Measurements from ENCODE around the gene DNAH2.

DNAH2 gene

DNA sequence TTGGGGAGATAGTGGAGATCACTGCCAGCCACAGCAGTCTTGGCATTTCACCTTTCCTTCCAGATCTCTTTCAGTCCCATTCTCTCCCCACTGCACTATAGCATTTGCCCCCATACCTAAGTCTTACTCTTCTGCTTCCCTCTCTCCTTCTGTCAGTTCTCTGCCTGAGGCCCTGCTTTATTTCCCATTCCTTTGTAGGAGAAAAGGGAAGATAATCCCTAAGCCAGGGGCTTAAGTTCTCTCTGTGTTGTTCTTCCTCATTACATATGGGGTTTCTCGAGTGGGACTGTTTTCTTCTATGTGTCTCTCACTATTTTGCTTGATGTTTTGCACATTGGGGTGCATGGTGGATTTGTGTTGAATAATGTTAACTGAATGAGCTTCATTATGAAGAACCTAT is 122.9 kb downstream of the DNAH2 start:
- Histone ChIP-seq H3K4me3 (ENCODE audit: low read depth, low read length) (no peak overlapping the region), H3K9ac (ENCODE audit: low read depth, low read length) (no peak overlapping the region), H3K27me3 (ENCODE audit: control insufficient read depth, insufficient read depth, low read length) (peaks cover 37% of the 10 kb centered on the region), H3K9me3 (ENCODE audit: control insufficient read depth, insufficient read depth, low read length) (no peaks in the 10 kb centered on the region), H3K36me3 (ENCODE audit: control insufficient read depth, insufficient read depth, low read length) (peaks cover 3% of the 10 kb centered on the region), H3K4me1 (ENCODE audit: control insufficient read depth, insufficient read depth, low read length) (peaks cover 9% of the 10 kb centered on the region)

DNA sequence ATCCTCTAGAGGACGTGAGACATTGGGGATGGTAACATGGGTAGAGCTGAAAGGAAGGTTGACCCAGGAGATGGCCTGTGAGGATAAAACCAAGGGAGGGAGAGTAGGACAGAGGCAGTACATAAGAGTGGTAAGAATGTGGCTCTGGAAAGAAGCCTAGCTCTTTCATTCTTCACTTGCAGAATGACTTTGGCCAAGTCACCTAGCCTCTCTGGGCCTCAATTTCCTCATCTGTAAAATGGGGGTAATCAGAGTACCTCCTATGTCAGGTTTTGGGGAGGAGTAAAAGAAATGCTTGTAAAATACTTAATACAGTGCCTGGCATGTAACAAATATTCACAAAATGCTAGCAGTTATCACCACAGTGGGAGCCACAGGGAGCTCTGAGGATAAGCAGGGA is 123.3 kb downstream of the DNAH2 start:
- H3K4me1 ChIP-seq (ENCODE audit: control insufficient read depth, insufficient read depth, low read length), result peaks cover 9% of the 10 kb centered on the region
- peaks cover 3% of the 10 kb centered on the region for H3K36me3 ChIP-seq (ENCODE audit: control insufficient read depth, insufficient read depth, low read length)
- H3K27me3 ChIP-seq (ENCODE audit: control insufficient read depth, insufficient read depth, low read length), result peaks cover 40% of the 10 kb centered on the region
- peak overlapping the region; percentile 52 for H3K4me3 ChIP-seq (ENCODE audit: low read depth, low read length)
- no peak overlapping the region for H3K9ac ChIP-seq (ENCODE audit: low read depth, low read length)
- no peaks in the 10 kb centered on the region for H3K9me3 ChIP-seq (ENCODE audit: control insufficient read depth, insufficient read depth, low read length)

DNA sequence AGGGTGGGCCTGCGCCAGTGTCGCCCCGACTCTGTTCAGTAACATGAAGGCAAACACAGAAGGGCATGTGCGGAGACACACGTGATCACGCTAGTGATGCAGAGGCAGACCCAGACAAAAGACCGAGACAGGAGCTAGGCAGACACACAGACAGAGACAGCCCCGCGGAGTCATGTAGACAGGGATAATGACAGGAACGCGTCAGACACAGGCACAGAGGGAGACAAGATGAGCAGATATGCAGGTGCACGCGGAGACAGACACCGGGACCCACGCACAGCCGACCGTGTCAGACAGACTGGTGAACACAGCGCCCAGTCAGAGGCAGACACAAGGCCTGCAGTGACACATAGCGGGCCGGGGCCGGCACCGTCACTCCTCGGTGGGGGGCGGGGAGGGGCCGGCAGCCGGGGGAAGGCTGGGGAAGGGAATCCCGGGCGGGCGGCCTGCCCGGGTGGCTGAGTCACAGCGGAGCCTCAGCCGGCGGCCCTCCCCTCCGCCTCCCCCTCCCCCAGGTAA is 123.9 kb downstream of the DNAH2 start:
- peak overlapping the region; percentile 52 for H3K4me3 ChIP-seq (ENCODE audit: low read depth, low read length)
- H3K9me3 ChIP-seq (ENCODE audit: control insufficient read depth, insufficient read depth, low read length), result no peaks in the 10 kb centered on the region
- no peak overlapping the region for H3K9ac ChIP-seq (ENCODE audit: low read depth, low read length)
- H3K4me1 ChIP-seq (ENCODE audit: control insufficient read depth, insufficient read depth, low read length), result peaks cover 9% of the 10 kb centered on the region
- H3K36me3 ChIP-seq (ENCODE audit: control insufficient read depth, insufficient read depth, low read length), result peaks cover 3% of the 10 kb centered on the region
- peaks cover 40% of the 10 kb centered on the region for H3K27me3 ChIP-seq (ENCODE audit: control insufficient read depth, insufficient read depth, low read length)

DNA sequence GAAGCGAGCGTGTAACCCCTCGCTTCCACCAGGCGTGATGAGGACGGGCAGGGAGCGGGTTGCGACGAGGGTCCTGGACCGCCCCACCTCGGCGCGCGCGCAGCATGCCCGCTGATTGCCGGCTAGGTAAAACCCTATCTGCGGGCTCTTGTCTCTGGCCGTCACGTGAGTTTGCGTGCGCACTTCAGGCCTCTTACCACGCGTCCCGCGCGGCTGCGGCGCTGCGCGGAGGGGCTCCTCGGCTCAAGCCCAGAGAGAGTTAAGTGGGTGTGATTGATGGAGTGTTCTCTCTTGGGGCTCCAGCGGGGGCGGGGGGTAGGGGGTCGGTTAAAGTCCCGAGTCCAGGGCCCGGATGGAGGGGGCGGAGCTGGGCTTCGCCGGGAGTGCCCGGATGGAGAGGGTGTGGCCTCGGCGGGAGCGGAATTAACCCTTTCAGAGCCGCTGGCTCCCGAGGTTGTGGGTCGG is 124.4 kb downstream of the DNAH2 start:
- Histone ChIP-seq H3K9ac (ENCODE audit: low read depth, low read length) (peak overlapping the region; percentile 18), H3K36me3 (ENCODE audit: control insufficient read depth, insufficient read depth, low read length) (peaks cover 3% of the 10 kb centered on the region), H3K9me3 (ENCODE audit: control insufficient read depth, insufficient read depth, low read length) (no peaks in the 10 kb centered on the region), H3K4me1 (ENCODE audit: control insufficient read depth, insufficient read depth, low read length) (peaks cover 9% of the 10 kb centered on the region), H3K4me3 (ENCODE audit: low read depth, low read length) (peak overlapping the region; percentile 52), H3K27me3 (ENCODE audit: control insufficient read depth, insufficient read depth, low read length) (peaks cover 40% of the 10 kb centered on the region)

DNA sequence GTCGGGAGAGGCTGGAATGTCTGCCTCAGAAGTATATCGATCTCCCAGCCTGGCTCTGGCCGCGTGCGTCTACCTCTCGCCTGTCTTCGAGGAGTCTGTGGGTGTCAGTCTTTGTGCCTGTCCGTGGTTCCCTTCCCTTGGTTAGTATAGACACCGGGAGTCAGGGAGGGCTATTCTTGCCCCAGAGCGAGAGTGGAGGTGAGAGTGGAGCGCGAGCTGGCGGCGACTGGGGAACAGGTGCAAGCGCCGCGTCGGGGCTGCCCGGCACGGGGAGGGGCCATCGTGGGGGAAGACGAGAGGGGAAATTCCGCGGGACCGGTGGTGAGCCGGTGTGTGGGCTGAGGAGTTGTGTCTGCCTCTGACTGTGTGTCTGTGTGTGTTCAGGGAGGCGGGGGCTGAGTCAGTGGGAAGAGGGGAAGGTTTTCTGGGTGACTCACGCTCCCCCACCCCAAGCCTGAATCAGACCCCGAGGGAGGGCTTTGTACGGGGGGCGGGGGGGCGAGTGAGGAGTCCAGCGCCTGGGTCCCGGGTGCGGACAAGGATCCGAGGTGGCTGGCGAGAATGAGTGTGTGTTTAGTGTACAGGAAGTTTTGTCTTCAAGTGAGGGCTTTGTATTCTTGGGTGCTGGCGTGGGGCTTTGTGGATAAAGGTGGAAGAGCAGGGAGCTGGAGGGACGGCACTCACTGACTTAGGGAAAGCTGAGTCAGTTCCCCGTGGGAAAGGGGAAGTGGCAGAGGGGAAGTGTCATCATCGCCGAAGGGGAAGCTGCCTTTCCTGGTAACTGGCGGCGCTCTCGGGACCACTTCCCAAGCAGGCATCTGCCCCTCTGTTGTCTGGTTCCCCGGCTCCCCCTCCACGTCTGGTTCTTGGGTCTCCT is 125.1 kb downstream of the DNAH2 start:
- Histone ChIP-seq H3K9me3 (ENCODE audit: control insufficient read depth, insufficient read depth, low read length) (no peaks in the 10 kb centered on the region), H3K4me1 (ENCODE audit: control insufficient read depth, insufficient read depth, low read length) (peaks cover 9% of the 10 kb centered on the region), H3K9ac (ENCODE audit: low read depth, low read length) (no peak overlapping the region), H3K27me3 (ENCODE audit: control insufficient read depth, insufficient read depth, low read length) (peaks cover 40% of the 10 kb centered on the region), H3K4me3 (ENCODE audit: low read depth, low read length) (peak overlapping the region; percentile 52), H3K36me3 (ENCODE audit: control insufficient read depth, insufficient read depth, low read length) (peaks cover 3% of the 10 kb centered on the region)

DNA sequence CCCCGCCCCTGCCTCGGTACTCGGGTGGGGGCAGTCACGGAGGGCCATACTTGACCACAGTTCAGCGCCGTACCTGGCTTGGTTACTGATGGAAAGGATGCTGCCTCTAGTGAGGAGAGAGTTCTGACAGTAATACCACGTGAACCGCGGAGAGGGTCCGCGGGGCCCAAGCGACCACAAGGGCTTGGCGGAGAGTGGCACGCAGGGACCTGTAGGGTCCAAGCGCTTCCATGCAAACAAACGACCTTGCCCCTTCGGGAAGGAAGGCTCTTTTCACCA is 125.7 kb downstream of the DNAH2 start:
- peaks cover 9% of the 10 kb centered on the region for H3K4me1 ChIP-seq (ENCODE audit: control insufficient read depth, insufficient read depth, low read length)
- no peak overlapping the region for H3K9ac ChIP-seq (ENCODE audit: low read depth, low read length)
- no peaks in the 10 kb centered on the region for H3K9me3 ChIP-seq (ENCODE audit: control insufficient read depth, insufficient read depth, low read length)
- H3K36me3 ChIP-seq (ENCODE audit: control insufficient read depth, insufficient read depth, low read length), result peaks cover 3% of the 10 kb centered on the region
- H3K27me3 ChIP-seq (ENCODE audit: control insufficient read depth, insufficient read depth, low read length), result peaks cover 40% of the 10 kb centered on the region
- H3K4me3 ChIP-seq (ENCODE audit: low read depth, low read length), result peak overlapping the region; percentile 52

DNA sequence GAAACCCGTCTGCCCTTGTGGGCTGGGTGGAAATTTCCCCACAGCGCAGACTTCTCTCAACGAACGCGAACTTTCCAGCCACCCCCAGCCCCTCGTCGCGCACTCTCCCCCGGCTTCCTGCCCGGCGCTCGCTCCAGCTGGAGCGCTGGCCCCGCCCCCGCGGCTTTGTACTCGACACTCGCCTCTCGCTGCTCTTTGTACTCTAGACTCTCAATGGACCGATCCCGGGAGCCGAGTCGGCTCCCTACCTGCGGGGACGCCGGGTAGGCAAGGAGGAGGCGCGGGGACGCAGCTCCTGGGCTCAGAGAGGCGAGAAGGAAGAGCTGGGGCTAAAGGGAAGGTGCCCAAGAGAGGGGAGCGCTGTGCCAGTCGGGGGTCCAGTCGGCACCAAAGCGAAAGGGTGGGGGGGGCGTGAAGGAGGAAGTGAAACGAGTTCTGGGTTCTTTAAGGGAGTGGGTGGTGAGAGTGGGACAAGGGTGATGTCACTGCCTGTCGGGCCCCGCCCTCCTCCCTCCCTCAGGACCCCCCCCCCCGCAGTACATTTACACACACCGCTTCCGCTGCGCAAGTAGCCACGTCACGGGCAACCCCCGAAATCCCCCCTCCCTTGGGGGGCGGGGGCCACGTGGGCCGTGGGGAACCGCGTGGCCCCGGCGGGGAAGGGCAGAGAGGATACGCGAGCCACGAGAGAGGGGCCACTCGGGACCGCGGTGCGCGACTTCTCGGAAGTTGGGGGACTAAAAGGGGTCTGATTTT is 126.2 kb downstream of the DNAH2 start:
- H3K4me1 ChIP-seq (ENCODE audit: control insufficient read depth, insufficient read depth, low read length), result peaks cover 5% of the 10 kb centered on the region
- H3K4me3 ChIP-seq (ENCODE audit: low read depth, low read length), result peak overlapping the region; percentile 52
- peaks cover 36% of the 10 kb centered on the region for H3K27me3 ChIP-seq (ENCODE audit: control insufficient read depth, insufficient read depth, low read length)
- no peak overlapping the region for H3K9ac ChIP-seq (ENCODE audit: low read depth, low read length)
- H3K36me3 ChIP-seq (ENCODE audit: control insufficient read depth, insufficient read depth, low read length), result peaks cover 3% of the 10 kb centered on the region
- no peaks in the 10 kb centered on the region for H3K9me3 ChIP-seq (ENCODE audit: control insufficient read depth, insufficient read depth, low read length)

DNA sequence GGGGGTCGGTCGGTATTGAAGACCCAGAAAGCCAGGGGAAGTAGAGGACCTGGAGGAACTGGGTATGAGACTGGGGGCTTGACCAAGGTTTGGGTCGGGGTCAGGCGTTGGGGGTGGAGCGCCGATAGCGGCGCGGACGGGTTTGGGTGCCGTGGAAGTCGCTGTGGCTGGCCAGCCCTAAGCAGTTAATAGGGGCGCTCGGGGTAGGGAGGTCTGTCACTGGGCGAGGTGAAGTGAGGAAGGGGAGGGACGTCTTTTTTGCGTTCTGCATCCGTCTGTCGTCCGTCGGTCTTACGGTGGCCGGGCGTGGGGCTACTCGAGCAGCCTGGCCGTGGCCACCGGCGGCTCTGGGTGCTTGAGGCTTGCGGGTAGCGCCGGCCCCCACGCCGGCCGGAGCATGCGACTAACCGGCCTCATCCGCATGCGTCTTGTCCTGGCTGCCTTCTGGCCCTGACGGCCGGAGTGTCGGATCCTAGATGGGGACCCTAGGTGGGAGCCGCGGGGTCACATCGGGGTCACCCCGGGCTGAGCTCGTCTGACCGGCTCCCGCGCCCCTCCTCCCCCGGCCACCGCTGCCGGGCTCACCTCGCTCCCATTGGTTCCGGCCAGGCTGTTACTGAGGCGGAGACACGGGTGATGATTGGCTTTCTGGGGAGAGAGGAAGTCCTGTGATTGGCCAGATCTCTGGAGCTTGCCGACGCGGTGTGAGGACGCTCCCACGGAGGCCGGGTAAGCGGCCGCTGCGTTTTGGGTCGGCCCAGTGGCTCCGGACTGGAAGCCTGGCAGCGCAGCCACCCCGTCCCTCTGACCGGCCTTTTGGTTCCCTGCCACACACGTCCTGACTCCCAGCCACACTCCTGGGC is 127.0 kb downstream of the DNAH2 start:
- Histone ChIP-seq H3K4me3 (ENCODE audit: low read depth, low read length) (peak overlapping the region; percentile 52), H3K9me3 (ENCODE audit: control insufficient read depth, insufficient read depth, low read length) (no peaks in the 10 kb centered on the region), H3K27me3 (ENCODE audit: control insufficient read depth, insufficient read depth, low read length) (peaks cover 28% of the 10 kb centered on the region), H3K4me1 (ENCODE audit: control insufficient read depth, insufficient read depth, low read length) (no peaks in the 10 kb centered on the region), H3K36me3 (ENCODE audit: control insufficient read depth, insufficient read depth, low read length) (peaks cover 6% of the 10 kb centered on the region), H3K9ac (ENCODE audit: low read depth, low read length) (no peak overlapping the region)

DNA sequence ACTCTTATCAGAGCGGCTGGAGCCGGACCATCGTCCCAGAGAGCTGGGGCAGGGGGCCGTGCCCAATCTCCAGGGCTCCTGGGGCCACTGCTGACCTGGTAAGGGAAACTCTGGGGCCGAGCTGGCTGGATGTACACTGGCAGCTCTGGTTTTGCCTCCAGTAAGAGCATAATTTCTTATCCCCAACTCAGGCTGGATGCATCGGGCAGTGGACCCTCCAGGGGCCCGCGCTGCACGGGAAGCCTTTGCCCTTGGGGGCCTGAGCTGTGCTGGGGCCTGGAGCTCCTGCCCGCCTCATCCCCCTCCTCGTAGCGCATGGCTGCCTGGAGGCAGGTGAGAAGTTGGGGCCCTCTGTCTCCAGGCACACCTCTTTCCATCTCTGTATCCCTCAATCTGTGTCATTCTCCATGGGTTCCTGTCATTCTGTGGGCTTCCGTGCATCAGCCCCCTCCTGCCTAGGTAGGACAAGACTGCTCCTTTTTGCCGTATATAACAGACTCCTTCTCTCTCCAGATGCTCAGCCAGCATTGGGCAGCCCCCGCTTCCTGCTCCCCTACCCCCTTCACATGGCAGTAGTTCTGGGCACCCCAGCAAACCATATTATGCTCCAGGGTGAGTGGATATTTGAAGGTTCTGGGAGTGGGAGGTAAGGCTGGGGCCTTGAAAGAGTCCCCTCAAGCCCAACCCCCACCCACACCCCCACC is 128.0 kb downstream of the DNAH2 start:
- no peaks in the 10 kb centered on the region for H3K9me3 ChIP-seq (ENCODE audit: control insufficient read depth, insufficient read depth, low read length)
- no peak overlapping the region for H3K9ac ChIP-seq (ENCODE audit: low read depth, low read length)
- peaks cover 20% of the 10 kb centered on the region for H3K27me3 ChIP-seq (ENCODE audit: control insufficient read depth, insufficient read depth, low read length)
- peak overlapping the region; percentile 52 for H3K4me3 ChIP-seq (ENCODE audit: low read depth, low read length)
- H3K4me1 ChIP-seq (ENCODE audit: control insufficient read depth, insufficient read depth, low read length), result no peaks in the 10 kb centered on the region
- peaks cover 6% of the 10 kb centered on the region for H3K36me3 ChIP-seq (ENCODE audit: control insufficient read depth, insufficient read depth, low read length)

DNA sequence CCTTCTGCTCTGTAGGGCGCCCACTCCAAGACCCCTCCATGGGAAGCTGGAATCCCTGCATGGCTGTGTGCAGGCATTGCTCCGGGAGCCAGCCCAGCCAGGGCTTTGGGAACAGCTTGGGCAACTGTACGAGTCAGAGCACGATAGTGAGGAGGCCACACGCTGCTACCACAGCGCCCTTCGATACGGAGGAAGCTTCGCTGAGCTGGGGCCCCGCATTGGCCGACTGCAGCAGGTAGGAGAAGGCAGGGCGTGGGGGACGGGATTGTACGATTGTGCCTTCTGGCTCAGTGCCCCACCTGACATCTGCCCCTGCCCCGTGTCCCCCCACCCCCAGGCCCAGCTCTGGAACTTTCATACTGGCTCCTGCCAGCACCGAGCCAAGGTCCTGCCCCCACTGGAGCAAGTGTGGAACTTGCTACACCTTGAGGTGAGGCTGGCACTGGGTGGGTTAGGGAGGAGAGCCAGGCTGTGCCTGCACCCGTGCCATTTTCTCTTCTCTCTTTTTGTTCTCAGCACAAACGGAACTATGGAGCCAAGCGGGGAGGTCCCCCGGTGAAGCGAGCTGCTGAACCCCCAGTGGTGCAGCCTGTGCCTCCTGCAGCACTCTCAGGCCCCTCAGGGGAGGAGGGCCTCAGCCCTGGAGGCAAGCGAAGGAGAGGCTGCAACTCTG is 128.7 kb downstream of the DNAH2 start:
- Histone ChIP-seq H3K4me3 (ENCODE audit: low read depth, low read length) (no peak overlapping the region), H3K9me3 (ENCODE audit: control insufficient read depth, insufficient read depth, low read length) (no peaks in the 10 kb centered on the region), H3K9ac (ENCODE audit: low read depth, low read length) (no peak overlapping the region), H3K27me3 (ENCODE audit: control insufficient read depth, insufficient read depth, low read length) (peaks cover 19% of the 10 kb centered on the region), H3K4me1 (ENCODE audit: control insufficient read depth, insufficient read depth, low read length) (peaks cover under 1% of the 10 kb centered on the region), H3K36me3 (ENCODE audit: control insufficient read depth, insufficient read depth, low read length) (peaks cover 11% of the 10 kb centered on the region)

Measured in iPS-15b (cell line).